IPS-15b (cell line): ENCODE data around the gene ANXA1.

Source experiments
- H3K27me3 ChIP-seq: one replicate; pipeline ENCODE4 v1.6.1; 2013; ENCODE audit warnings: low read length; ENCODE audit not compliant: control insufficient read depth, insufficient read depth
- H3K36me3 ChIP-seq: one replicate; pipeline ENCODE4 v1.6.1; 2013; ENCODE audit warnings: low read length; ENCODE audit not compliant: control insufficient read depth, insufficient read depth
- H3K4me1 ChIP-seq: one replicate; pipeline ENCODE4 v1.6.1; 2013; ENCODE audit warnings: mild to moderate bottlenecking, low read length; ENCODE audit not compliant: control insufficient read depth, insufficient read depth
- H3K4me3 ChIP-seq: one replicate; pipeline ENCODE4 v1.5.1; 2013; ENCODE audit warnings: low read depth, low read length
- H3K9ac ChIP-seq: one replicate; pipeline ENCODE4 v1.6.1; 2013; ENCODE audit warnings: low read depth, mild to moderate bottlenecking, low read length
- H3K9me3 ChIP-seq: one replicate; pipeline ENCODE4 v1.6.1; 2013; ENCODE audit warnings: mild to moderate bottlenecking, low read length; ENCODE audit not compliant: control insufficient read depth, insufficient read depth

Gene ANXA1

DNA sequence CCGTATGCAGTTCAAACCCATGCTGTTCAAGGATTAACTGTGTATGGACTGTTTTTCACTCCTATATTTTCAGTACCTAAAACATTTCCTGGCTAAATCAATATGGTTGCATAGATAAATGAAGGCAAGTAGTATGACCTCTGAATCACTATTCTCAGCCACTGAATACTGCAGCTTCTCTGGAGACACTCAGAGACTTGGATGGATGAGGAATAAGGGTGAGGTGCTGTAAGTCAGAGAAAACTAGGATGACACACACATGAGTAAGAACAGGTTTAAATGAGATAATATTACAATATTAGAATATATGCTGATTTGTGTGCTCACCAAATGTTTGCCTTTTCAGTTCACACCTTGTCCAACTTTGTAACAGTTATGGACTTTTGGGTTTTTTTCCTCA lies 26.0 kb upstream of the ANXA1 start:
- Histone ChIP-seq H3K36me3 (no peaks in the 10 kb centered on the region), H3K4me3 (no peak overlapping the region), H3K9ac (no peak overlapping the region), H3K4me1 (no peaks in the 10 kb centered on the region), H3K9me3 (no peaks in the 10 kb centered on the region), H3K27me3 (no peaks in the 10 kb centered on the region)

- no peak overlapping the region for H3K4me3 ChIP-seq
- no peaks in the 10 kb centered on the region for H3K4me1 ChIP-seq
- H3K9me3 ChIP-seq: no peaks in the 10 kb centered on the region
- H3K9ac ChIP-seq: no peak overlapping the region
- no peaks in the 10 kb centered on the region for H3K27me3 ChIP-seq
- H3K36me3 ChIP-seq: no peaks in the 10 kb centered on the region
Observed at GRCh38 chr9:73129941-73130685, 21.6 kb upstream of the ANXA1 start.

DNA sequence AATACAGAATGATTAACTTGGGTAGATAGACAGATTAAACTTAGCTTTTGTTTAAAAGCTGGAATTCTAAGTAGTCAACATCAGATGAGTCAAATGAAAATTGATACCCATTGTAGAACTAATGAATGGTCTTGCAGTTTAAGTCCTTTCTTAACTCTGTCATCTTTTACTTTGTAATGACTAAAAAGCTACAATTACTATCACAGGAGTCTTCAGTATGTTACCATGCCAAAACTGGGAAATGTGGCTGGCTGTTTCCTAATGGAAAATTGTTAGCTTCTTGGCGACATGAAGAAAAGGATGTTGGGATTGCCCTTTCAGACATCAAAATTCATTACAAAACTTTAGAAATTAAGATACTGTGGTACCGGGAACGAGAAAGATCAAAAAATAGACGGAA lies 20.2 kb upstream of the ANXA1 start:
- Histone ChIP-seq H3K4me3 (no peak overlapping the region), H3K9ac (no peak overlapping the region), H3K9me3 (no peaks in the 10 kb centered on the region), H3K4me1 (no peaks in the 10 kb centered on the region), H3K36me3 (no peaks in the 10 kb centered on the region), H3K27me3 (no peaks in the 10 kb centered on the region)

DNA sequence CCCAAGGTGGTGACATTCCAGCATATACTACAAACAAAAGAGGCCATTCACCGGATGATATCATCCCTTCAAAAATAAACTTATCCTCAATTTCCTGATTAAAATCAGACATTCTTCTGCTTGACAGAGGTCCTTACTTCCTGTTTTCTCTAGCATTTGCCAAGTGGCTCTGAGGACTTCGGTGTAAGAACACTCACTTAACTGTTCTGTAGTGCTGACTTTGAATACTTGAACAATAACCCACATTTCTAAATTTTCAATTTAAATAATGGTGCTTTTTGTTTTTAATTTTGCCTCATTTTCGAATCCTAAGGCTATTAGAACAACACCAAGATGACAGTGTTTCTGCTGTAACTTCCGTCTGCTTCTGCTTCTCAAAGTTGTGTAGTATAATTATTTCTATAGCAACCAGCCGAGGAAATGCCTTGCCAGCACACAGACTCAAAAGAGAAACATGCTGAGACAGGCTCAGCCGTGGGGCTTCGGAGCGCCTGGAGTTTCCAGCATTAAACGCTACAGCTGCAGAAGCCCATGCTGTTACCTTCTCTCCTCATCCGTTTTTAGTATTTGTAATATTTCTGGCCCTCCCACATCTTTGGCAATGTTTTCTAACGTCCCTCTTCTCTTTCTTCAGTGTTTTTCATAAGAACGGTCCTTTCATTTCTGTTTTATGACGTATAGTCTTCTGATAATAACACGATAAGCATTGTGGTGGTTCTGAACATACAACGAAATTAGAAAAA lies 19.5 kb upstream of the ANXA1 start:
- H3K9ac ChIP-seq: no peak overlapping the region
- no peaks in the 10 kb centered on the region for H3K36me3 ChIP-seq
- no peaks in the 10 kb centered on the region for H3K27me3 ChIP-seq
- no peaks in the 10 kb centered on the region for H3K9me3 ChIP-seq
- H3K4me3 ChIP-seq: no peak overlapping the region
- H3K4me1 ChIP-seq: no peaks in the 10 kb centered on the region

GRCh38 chr9:73133022-73133651 lies 18.5 kb upstream of the ANXA1 start:
- Histone ChIP-seq H3K27me3 (no peaks in the 10 kb centered on the region), H3K4me1 (no peaks in the 10 kb centered on the region), H3K9me3 (no peaks in the 10 kb centered on the region), H3K9ac (no peak overlapping the region), H3K4me3 (no peak overlapping the region), H3K36me3 (no peaks in the 10 kb centered on the region)

DNA sequence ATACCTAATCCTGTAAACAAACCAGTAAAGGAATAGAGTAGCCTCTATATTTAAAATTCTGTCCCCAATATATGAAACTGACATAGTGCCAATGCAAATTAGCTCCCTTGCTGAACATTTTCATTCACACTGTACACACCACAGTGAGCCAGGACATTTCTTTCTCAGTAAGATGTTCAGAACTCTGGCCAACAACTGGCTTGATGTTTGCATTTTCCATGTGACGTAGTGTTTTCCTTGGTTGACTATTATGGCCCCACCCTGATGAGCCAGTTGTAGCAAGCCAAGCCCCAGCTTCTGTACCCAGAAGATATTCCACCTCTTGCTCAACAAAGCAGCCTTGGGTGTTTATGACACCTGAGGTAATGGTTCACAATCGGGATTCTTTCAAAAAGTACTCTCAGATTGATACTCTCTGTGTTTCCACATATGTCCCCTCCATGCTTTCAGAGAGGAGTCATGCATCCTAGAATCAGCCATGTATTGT lies 17.7 kb upstream of the ANXA1 start:
- Histone ChIP-seq H3K9ac (no peak overlapping the region), H3K4me1 (no peaks in the 10 kb centered on the region), H3K4me3 (no peak overlapping the region), H3K27me3 (no peaks in the 10 kb centered on the region), H3K9me3 (no peaks in the 10 kb centered on the region), H3K36me3 (no peaks in the 10 kb centered on the region)

DNA sequence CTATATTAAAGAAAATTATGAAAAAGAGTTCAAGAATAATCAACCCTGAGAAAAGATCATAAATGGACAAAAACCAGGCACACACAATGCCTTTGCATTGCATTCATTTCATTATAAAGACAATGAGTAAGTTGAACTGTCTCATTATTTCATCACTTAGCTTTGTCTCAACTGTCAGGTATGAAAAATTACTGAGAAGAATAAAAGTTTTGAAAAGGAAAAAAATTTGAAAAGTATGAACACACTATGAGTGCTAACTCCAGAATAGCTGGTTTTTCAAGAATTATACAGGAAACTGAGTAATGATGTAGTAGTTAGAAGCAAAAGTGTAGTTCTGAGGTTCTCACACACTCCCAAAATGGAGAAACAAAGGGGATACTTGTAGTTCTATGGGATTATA lies 16.3 kb upstream of the ANXA1 start:
- Histone ChIP-seq H3K36me3 (no peaks in the 10 kb centered on the region), H3K9me3 (no peaks in the 10 kb centered on the region), H3K4me3 (no peak overlapping the region), H3K4me1 (no peaks in the 10 kb centered on the region), H3K27me3 (no peaks in the 10 kb centered on the region), H3K9ac (no peak overlapping the region)

DNA sequence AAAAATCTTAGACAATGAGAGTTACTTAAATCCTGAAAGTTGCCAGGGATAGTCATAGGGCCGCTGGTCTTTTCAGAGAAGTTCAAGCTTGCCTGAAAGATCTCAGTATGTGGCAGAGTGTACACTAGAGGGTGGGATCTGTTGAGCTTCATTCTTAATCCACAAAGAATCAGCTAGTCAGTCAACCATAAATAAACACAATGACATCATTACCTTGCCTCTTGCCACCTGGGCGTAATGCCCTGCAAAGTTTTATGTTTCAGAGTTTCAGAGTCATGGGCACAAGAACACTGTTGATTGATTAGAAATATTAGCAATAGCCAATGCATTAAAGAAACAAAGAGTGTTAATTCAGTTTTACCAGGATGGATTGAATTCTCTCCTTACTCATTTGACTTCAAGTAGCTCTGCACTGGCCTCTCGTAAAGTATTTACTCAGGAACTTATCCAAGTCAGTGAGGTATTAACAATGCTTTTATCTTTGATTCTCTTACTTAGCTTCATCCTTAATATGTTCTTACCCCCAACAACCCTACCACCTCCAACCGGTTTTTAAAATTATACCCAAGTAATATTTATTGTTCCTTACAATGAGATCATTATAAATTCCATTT lies 14.3 kb upstream of the ANXA1 start:
- Histone ChIP-seq H3K27me3 (no peaks in the 10 kb centered on the region), H3K4me3 (no peak overlapping the region), H3K36me3 (no peaks in the 10 kb centered on the region), H3K4me1 (no peaks in the 10 kb centered on the region), H3K9me3 (no peaks in the 10 kb centered on the region), H3K9ac (no peak overlapping the region)

GRCh38 chr9:73137914-73138313 lies 13.8 kb upstream of the ANXA1 start:
- Histone ChIP-seq H3K4me3 (no peak overlapping the region), H3K4me1 (no peaks in the 10 kb centered on the region), H3K9ac (no peak overlapping the region), H3K27me3 (no peaks in the 10 kb centered on the region), H3K36me3 (no peaks in the 10 kb centered on the region), H3K9me3 (no peaks in the 10 kb centered on the region)

GRCh38 chr9:73138516-73138915 lies 13.1 kb upstream of the ANXA1 start:
- Histone ChIP-seq H3K9me3 (no peaks in the 10 kb centered on the region), H3K27me3 (no peaks in the 10 kb centered on the region), H3K9ac (no peak overlapping the region), H3K36me3 (no peaks in the 10 kb centered on the region), H3K4me1 (no peaks in the 10 kb centered on the region), H3K4me3 (no peak overlapping the region)

GRCh38 chr9:73141282-73141681 lies 10.4 kb upstream of the ANXA1 start:
- H3K27me3 ChIP-seq: no peaks in the 10 kb centered on the region
- no peaks in the 10 kb centered on the region for H3K36me3 ChIP-seq
- no peak overlapping the region for H3K9ac ChIP-seq
- no peaks in the 10 kb centered on the region for H3K4me1 ChIP-seq
- no peaks in the 10 kb centered on the region for H3K9me3 ChIP-seq
- no peak overlapping the region for H3K4me3 ChIP-seq
